Activated naive CD4-positive, alpha-beta T cell treated with anti-CD3 and anti-CD28 coated beads, Interleukin-2, amount 50 U/mL, for 16 hours (primary cell): ENCODE data around the gene PHF14.

Experiments used
- DNase-seq: peaks from one replicate; pipeline ENCODE4 v3.0.0-alpha.2; 2020

Gene PHF14

GRCh38 chr7:11216276-11216675, 242.6 kb downstream of the PHF14 start:
- no peak for DNase-seq

GRCh38 chr7:11217848-11218565, 244.3 kb downstream of the PHF14 start:
- no peak for DNase-seq
